Activated T-cell treated with anti-CD3 and anti-CD28 coated beads, Interleukin-2, amount 50 U/mL, for 4 hours (primary cell): ENCODE measurements around the gene PDE4D. TPM values are rescaled to one million over a fixed set of nuclear protein-coding genes. Genes with fewer than 3 reads are reported as not detected.
"Not testable (repeated sequence)": the region's sequence is repeated elsewhere in the genome, so short reads cannot be mapped to it uniquely, and the experiment has no call there.

Experiments used
- ATAC-seq, 2 donors: fragments of 200-7000 bp; cut with Tn5 transposase; one replicate each; pipeline ENCODE4 v1.10.0; 2021
- DNase-seq: peaks from one replicate; pipeline ENCODE4 v3.0.0-alpha.2; 2020
- H3K27me3 Mint-ChIP-seq: one replicate; pipeline ENCODE4 v1.8.0; 2021; ENCODE audit warnings: low read depth, mixed read lengths
- H3K36me3 Mint-ChIP-seq: one replicate; pipeline ENCODE4 v1.8.0; 2022; ENCODE audit warnings: mixed read lengths; ENCODE audit not compliant: insufficient read depth
- H3K4me1 Mint-ChIP-seq: one replicate; pipeline ENCODE4 v1.8.0; 2021; ENCODE audit warnings: low read depth, mixed read lengths
- H3K4me3 Mint-ChIP-seq: one replicate; pipeline ENCODE4 v1.8.0; 2021; ENCODE audit warnings: mild to moderate bottlenecking, moderate library complexity, mixed read lengths
- H3K9me3 Mint-ChIP-seq: one replicate; pipeline ENCODE4 v1.8.0; 2021; ENCODE audit warnings: mixed read lengths
- total RNA-seq, 3 donors: library from RNA; stranded (reverse); gene quantifications; one replicate each; pipeline ENCODE4 v1.2.1, GENCODE V29; 2021

Gene PDE4D
- total RNA-seq, 3 donors from 2014 or later: 13.9 to 17.1 (median 16.7) TPM

- no peak for ATAC-seq
- peaks cover 54% of the 10 kb centered on the region for H3K4me1 Mint-ChIP-seq
- H3K36me3 Mint-ChIP-seq: peaks cover 20% of the 10 kb centered on the region
- H3K4me3 Mint-ChIP-seq: no peak overlapping the region
- no peaks in the 10 kb centered on the region for H3K9me3 Mint-ChIP-seq
- DNase-seq: no peak
- H3K27me3 Mint-ChIP-seq: no peaks in the 10 kb centered on the region
Measured at GRCh38 chr5:59005934-59006701, 887.4 kb downstream of the PDE4D start.

- no peak for ATAC-seq
- H3K4me3 Mint-ChIP-seq: no peak overlapping the region
- DNase-seq: no peak
Measured at GRCh38 chr5:59003641-59004040, 889.9 kb downstream of the PDE4D start.

GRCh38 chr5:59003124-59003523 is 890.4 kb downstream of the PDE4D start:
- ATAC-seq: no peak
- H3K9me3 Mint-ChIP-seq: no peaks in the 10 kb centered on the region

More at GRCh38 chr5:59003641-59004040, 889.9 kb downstream of the PDE4D start:
- H3K4me1 Mint-ChIP-seq: peaks cover 56% of the 10 kb centered on the region
- no peaks in the 10 kb centered on the region for H3K9me3 Mint-ChIP-seq
- no peaks in the 10 kb centered on the region for H3K27me3 Mint-ChIP-seq
- H3K36me3 Mint-ChIP-seq: peaks cover 18% of the 10 kb centered on the region

GRCh38 chr5:59002162-59002825 is 891.2 kb downstream of the PDE4D start:
- Mint-ChIP-seq H3K4me3 (no peak overlapping the region), H3K4me1 (peaks cover 52% of the 10 kb centered on the region), H3K36me3 (peaks cover 18% of the 10 kb centered on the region), H3K27me3 (no peaks in the 10 kb centered on the region), H3K9me3 (no peaks in the 10 kb centered on the region)
- DNase-seq: no peak
- no peak for ATAC-seq

More at GRCh38 chr5:59003124-59003523, 890.4 kb downstream of the PDE4D start:
- Mint-ChIP-seq H3K4me1 (peaks cover 54% of the 10 kb centered on the region), H3K27me3 (no peaks in the 10 kb centered on the region), H3K4me3 (no peak overlapping the region), H3K36me3 (peaks cover 18% of the 10 kb centered on the region)
- no peak for DNase-seq

- ATAC-seq: no peak
- no peak for DNase-seq
- H3K4me1 Mint-ChIP-seq: peaks cover 52% of the 10 kb centered on the region
- no peaks in the 10 kb centered on the region for H3K9me3 Mint-ChIP-seq
- H3K27me3 Mint-ChIP-seq: no peaks in the 10 kb centered on the region
- no peak overlapping the region for H3K4me3 Mint-ChIP-seq
- H3K36me3 Mint-ChIP-seq: peaks cover 18% of the 10 kb centered on the region
Measured at GRCh38 chr5:59001716-59002115, 891.8 kb downstream of the PDE4D start.

- Mint-ChIP-seq H3K27me3 (no peaks in the 10 kb centered on the region), H3K4me1 (peaks cover 48% of the 10 kb centered on the region), H3K4me3 (no peak overlapping the region), H3K9me3 (no peaks in the 10 kb centered on the region), H3K36me3 (peaks cover 16% of the 10 kb centered on the region)
- DNase-seq: no peak
- no peak for ATAC-seq
Measured at GRCh38 chr5:59001154-59001553, 892.4 kb downstream of the PDE4D start.

- Mint-ChIP-seq H3K4me3 (no peak overlapping the region), H3K36me3 (peaks cover 17% of the 10 kb centered on the region), H3K4me1 (peaks cover 48% of the 10 kb centered on the region), H3K27me3 (no peaks in the 10 kb centered on the region), H3K9me3 (no peaks in the 10 kb centered on the region)
- ATAC-seq: no peak
- DNase-seq: no peak
Measured at GRCh38 chr5:59000211-59000610, 893.3 kb downstream of the PDE4D start.

GRCh38 chr5:58999804-59000203 is 893.7 kb downstream of the PDE4D start:
- ATAC-seq (no peak), DNase-seq (no peak)
- Mint-ChIP-seq H3K27me3 (no peaks in the 10 kb centered on the region), H3K4me1 (peaks cover 45% of the 10 kb centered on the region), H3K4me3 (no peak overlapping the region), H3K9me3 (no peaks in the 10 kb centered on the region), H3K36me3 (peaks cover 17% of the 10 kb centered on the region)

GRCh38 chr5:58998544-58998943 is 895.0 kb downstream of the PDE4D start:
- peaks cover 38% of the 10 kb centered on the region for H3K4me1 Mint-ChIP-seq
- H3K9me3 Mint-ChIP-seq: no peaks in the 10 kb centered on the region
- no peaks in the 10 kb centered on the region for H3K27me3 Mint-ChIP-seq
- H3K4me3 Mint-ChIP-seq: no peak overlapping the region
- no peak for DNase-seq
- peaks cover 17% of the 10 kb centered on the region for H3K36me3 Mint-ChIP-seq
- ATAC-seq: no peak

- H3K4me3 Mint-ChIP-seq, H3K36me3 Mint-ChIP-seq, H3K9me3 Mint-ChIP-seq, ATAC-seq, H3K27me3 Mint-ChIP-seq, DNase-seq: not testable (repeated sequence)
- H3K4me1 Mint-ChIP-seq: peaks cover 20% of the 10 kb centered on the region
Measured at GRCh38 chr5:58995779-58996178, 897.7 kb downstream of the PDE4D start.

- Mint-ChIP-seq H3K9me3 (no peaks in the 10 kb centered on the region), H3K4me3 (no peak overlapping the region), H3K4me1 (peaks cover 10% of the 10 kb centered on the region), H3K36me3 (peaks cover 12% of the 10 kb centered on the region), H3K27me3 (no peaks in the 10 kb centered on the region)
- ATAC-seq (no peak), DNase-seq (no peak)
Measured at GRCh38 chr5:58993461-58993860, 900.1 kb downstream of the PDE4D start.

GRCh38 chr5:58988938-58989337 is 904.6 kb downstream of the PDE4D start:
- Mint-ChIP-seq H3K4me3 (no peak overlapping the region), H3K9me3 (no peaks in the 10 kb centered on the region), H3K4me1 (peaks cover 3% of the 10 kb centered on the region), H3K36me3 (peaks cover 16% of the 10 kb centered on the region), H3K27me3 (no peaks in the 10 kb centered on the region)
- ATAC-seq (no peak), DNase-seq (no peak)

GRCh38 chr5:58987193-58987592 is 906.3 kb downstream of the PDE4D start:
- Mint-ChIP-seq H3K4me3 (no peak overlapping the region), H3K36me3 (peaks cover 28% of the 10 kb centered on the region), H3K4me1 (no peaks in the 10 kb centered on the region), H3K9me3 (no peaks in the 10 kb centered on the region), H3K27me3 (no peaks in the 10 kb centered on the region)
- ATAC-seq (no peak), DNase-seq (no peak)

- ATAC-seq: no peak
- Mint-ChIP-seq H3K9me3 (no peaks in the 10 kb centered on the region), H3K36me3 (peaks cover 29% of the 10 kb centered on the region), H3K4me1 (no peaks in the 10 kb centered on the region), H3K4me3 (no peak overlapping the region), H3K27me3 (no peaks in the 10 kb centered on the region)
- DNase-seq: no peak
Measured at GRCh38 chr5:58986281-58986680, 907.2 kb downstream of the PDE4D start.

- Mint-ChIP-seq H3K36me3 (peaks cover 33% of the 10 kb centered on the region), H3K4me1 (no peaks in the 10 kb centered on the region), H3K27me3 (no peaks in the 10 kb centered on the region), H3K9me3 (no peaks in the 10 kb centered on the region), H3K4me3 (no peak overlapping the region)
- DNase-seq: no peak
- ATAC-seq: no peak
Measured at GRCh38 chr5:58985759-58986158, 907.8 kb downstream of the PDE4D start.
